K562 (cell line): ENCODE data around the gene MOB3B. TPM values are rescaled to one million over a fixed set of nuclear protein-coding genes. Genes with fewer than 3 reads are reported as not detected.
A peak's percentile ranks its signal among the peaks of the same experiment; 100 is the strongest.

Experiments
- ATAC-seq: fragments of 200-7000 bp; cut with Tn5 transposase; 3 replicates; pipeline ENCODE4 v1.9.1; 2020; ENCODE audit warnings: moderate library complexity
- BruUV-seq: library from RNA; stranded (reverse); fragments of 400-500 nt; replicated peaks from 2 replicates; lab custom pipeline; 2021; lab: Mats Ljungman, UMichigan
- CTCF ChIA-PET: fragments of 300-600 bp; formaldehyde crosslinking; extraction: SDS; loops from one replicate; lab custom pipeline; 2021; ENCODE audit warnings: low intra/inter-chr PET ratio; lab: Yijun Ruan, JAX
- POLR2A ChIA-PET: fragments of 300-600, 350-650 bp; sonication (Branson Sonifier 250); formaldehyde crosslinking; extraction: SDS; loops from one replicate; lab custom pipeline; 2021; ENCODE audit warnings: antibody characterized with exemption, inconsistent platforms; lab: Yijun Ruan, JAX
- DNase-seq, 4 experiments: peaks; one replicate each; pipeline versions ENCODE4 v3.0.0 to v3.0.0-alpha.2; 2011 to 2018; ENCODE audit warnings: low spot score in 3 of 4, mixed read lengths in 3 of 4; ENCODE audit errors: extremely low read depth in 1 of 4
- FAIRE-seq: peaks from 2 replicates; lab custom pipeline; 2011; peaks lifted over from hg19 to GRCh38; lab: Jason Lieb, UNC
- H2AFZ ChIP-seq: 2 replicates; pipeline ENCODE4 v1.6.0; 2011; ENCODE audit warnings: low read depth, low read length, control low read depth, inconsistent platforms
- H3K27ac ChIP-seq: fragments of 200-600 bp; 3 replicates; pipeline ENCODE4 v1.8.0; 2011; ENCODE audit warnings: low read depth, mild to moderate bottlenecking, control low read depth, inconsistent platforms, low read length, moderate library complexity, mixed read lengths; ENCODE audit errors: extremely low read depth
- H3K27me3 ChIP-seq, 2 experiments: fragments of 300-600 bp in 1 of 2; 2 replicates in 1 of 2; 3 replicates in 1 of 2; pipeline versions ENCODE4 v1.6.0 to v1.8.0; 2011; ENCODE audit warnings: inconsistent platforms in 2 of 2, low read length in 2 of 2, mild to moderate bottlenecking in 1 of 2, mixed read lengths in 1 of 2, moderate library complexity in 1 of 2; ENCODE audit not compliant: control insufficient read depth in 2 of 2, insufficient read depth in 2 of 2
- H3K36me3 ChIP-seq: fragments of 300-600 bp; 3 replicates; pipeline ENCODE4 v1.8.0; 2011; ENCODE audit warnings: mild to moderate bottlenecking, low read length, inconsistent platforms; ENCODE audit not compliant: control insufficient read depth, insufficient read depth
- H3K4me1 ChIP-seq, 2 experiments: fragments of 200-600 bp in 1 of 2; replicated peaks in 1 of 2; 2 replicates in 1 of 2; 3 replicates in 1 of 2; pipeline versions ENCODE4 v1.5.1 to v1.8.0; 2011; ENCODE audit warnings: inconsistent platforms in 2 of 2, low read length in 2 of 2, mild to moderate bottlenecking in 1 of 2, mixed read lengths in 1 of 2, moderate library complexity in 1 of 2; ENCODE audit not compliant: control insufficient read depth in 2 of 2, insufficient read depth in 2 of 2
- H3K4me2 ChIP-seq: 2 replicates; pipeline ENCODE4 v1.6.1; 2011; ENCODE audit warnings: low read length, control low read depth, inconsistent platforms, mixed read lengths; ENCODE audit not compliant: insufficient read depth
- H3K4me3 ChIP-seq: fragments of 200-600 bp; sonication (generic), shearing (Covaris generic); 2 replicates; pipeline ENCODE4 v1.5.1; 2016; ENCODE audit warnings: control low read depth, inconsistent platforms
- H3K79me2 ChIP-seq: fragments of 200-600 bp; 3 replicates; pipeline ENCODE4 v1.8.0; 2011; ENCODE audit warnings: low read length, inconsistent platforms; ENCODE audit not compliant: control insufficient read depth, insufficient read depth
- H3K9ac ChIP-seq, 2 experiments: 2 replicates each; pipeline versions ENCODE4 v1.6.0 to v1.6.1; 2011; ENCODE audit warnings: low read depth in 2 of 2, low read length in 2 of 2, control low read depth in 1 of 2, inconsistent platforms in 1 of 2, mild to moderate bottlenecking in 1 of 2, mixed read lengths in 1 of 2; ENCODE audit not compliant: insufficient read depth in 1 of 2
- H3K9me1 ChIP-seq: one replicate; pipeline ENCODE4 v1.6.0; 2011; ENCODE audit warnings: inconsistent platforms, mild to moderate bottlenecking, low read length, moderate library complexity; ENCODE audit not compliant: control insufficient read depth, insufficient read depth
- H3K9me3 ChIP-seq: replicated peaks from 2 replicates; pipeline ENCODE4 v1.5.1; 2011; ENCODE audit warnings: low read depth, low read length, inconsistent platforms; ENCODE audit not compliant: control insufficient read depth, insufficient read depth
- H4K20me1 ChIP-seq: replicated peaks from 2 replicates; pipeline ENCODE4 v1.6.1; 2011; ENCODE audit warnings: low read length, inconsistent platforms, mixed read lengths; ENCODE audit not compliant: control insufficient read depth, insufficient read depth
- HDAC6 ChIP-seq: IDR thresholded peaks from 2 replicates; pipeline ENCODE4 v1.6.1; 2012; ENCODE audit warnings: low read depth, mild to moderate bottlenecking, control low read depth, inconsistent platforms, low read length, moderate library complexity
- L3MBTL2 ChIP-seq: fragments of 450-650 bp; IDR thresholded peaks from 2 replicates; pipeline ENCODE4 v1.6.1; 2016; ENCODE audit warnings: mild to moderate bottlenecking, moderate library complexity
- MEF2A ChIP-seq: IDR thresholded peaks from 2 replicates; pipeline ENCODE4 v1.6.1; 2011; ENCODE audit warnings: low read depth, mild to moderate bottlenecking, low read length, moderate library complexity; ENCODE audit not compliant: control insufficient read depth
- PHF20 ChIP-seq: fragments of 450-650 bp; IDR thresholded peaks from 2 replicates; pipeline ENCODE4 v1.6.1; 2018; ENCODE audit not compliant: partially characterized antibody
- POLR2A ChIP-seq: fragments of 450-650 bp; conservative IDR thresholded peaks from 2 replicates; pipeline ENCODE4 v1.6.1; 2016
- SMARCB1 ChIP-seq: IDR thresholded peaks from 2 replicates; pipeline ENCODE4 v1.6.1; 2011; ENCODE audit warnings: improper control_type of control experiment, low read depth; ENCODE audit not compliant: insufficient read length
- TEAD1 ChIP-seq, 2 experiments: fragments of 450-650 bp in 1 of 2; sonication (generic) in 1 of 2; formaldehyde crosslinking; IDR thresholded peaks; 2 replicates each; pipeline versions ENCODE4 v1.4.0 to v1.8.0; 2020 to 2022; ENCODE audit warnings: mild to moderate bottlenecking in 2 of 2, missing genetic modification reagents in 1 of 2
- ZNF668 ChIP-seq: fragments of 250-450 bp; sonication (Bioruptor Pico); IDR thresholded peaks from 2 replicates; pipeline ENCODE4 v1.8.0; 2022; ENCODE audit warnings: mild to moderate bottlenecking, inconsistent platforms
- WGBS: fragments of 100-300 bp; shearing (Covaris generic); methylation state at CpG from one replicate; pipeline ENCODE4 v1.1.6; 2016; ENCODE audit warnings: low coverage, mixed read lengths; ENCODE audit not compliant: insufficient coverage; ENCODE audit errors: missing lambda C conversion rate; 5-methylcytosine and 5-hydroxymethylcytosine counted together
- in situ Hi-C: fragments of 300-500 bp; cut with MboI; formaldehyde crosslinking; loops from 4 replicates; pipeline ENCODE4 v1.15.0; 2018; ENCODE audit warnings: inconsistent platforms, mixed read lengths
- intact Hi-C: fragments of 100-400 bp; cut with micrococcal nuclease; formaldehyde crosslinking; loops from 2 replicates; pipeline ENCODE4 v1.14.2; 2022
- polyA plus RNA-seq, 8 experiments: library from polyadenylated mRNA; depleted of rRNA in 4 of 8; stranded (reverse) in 5 of 8; unstranded in 3 of 8; fragments of >200 nt; fragmentation: Nextera tagmentation in 2 of 8; fragmentation: Illumina TruSeq in 1 of 8; extraction: Ambion mirVana in 2 of 8; extraction: Trizol in 1 of 8; gene quantifications; 2 replicates each; pipeline versions ENCODE4 v1.2.1 to v1.2.3, GENCODE V29; 2011 to 2014; ENCODE audit warnings: inconsistent platforms in 1 of 8, missing spikeins in 1 of 8
- total RNA-seq, 7 experiments: library from RNA; depleted of rRNA in 6 of 7; stranded (reverse); fragments of >200 nt in 6 of 7; fragmentation: Illumina TruSeq in 2 of 7; extraction: Trizol in 2 of 7; gene quantifications; 2 replicates each; pipeline versions ENCODE4 v1.2.1 to v1.2.3, GENCODE V29; 2011 to 2021; ENCODE audit warnings: low replicate concordance in 1 of 7
- TF ChIP-seq, protein P1 (sequence below), 2 experiments: IDR thresholded peaks in 1 of 2; conservative IDR thresholded peaks in 1 of 2; 2 replicates each; pipeline ENCODE4 v1.6.1; 2016; ENCODE audit warnings: low read depth in 2 of 2, mild to moderate bottlenecking in 1 of 2, missing compliant biosample characterization in 1 of 2, missing genetic modification characterization in 1 of 2, moderate library complexity in 1 of 2
- TF ChIP-seq, protein P2 (sequence below): sonication (generic); formaldehyde crosslinking; IDR thresholded peaks from 2 replicates; pipeline ENCODE4 v1.5.0; 2020; ENCODE audit warnings: missing genetic modification reagents

Gene MOB3B
- total and polyA plus RNA-seq, 9 of the 15 experiments (the other 6 are each of a cell fraction or from before 2014, with no cell fraction given) = 3.6 to 12.8 (median 7.2) TPM

DNA sequence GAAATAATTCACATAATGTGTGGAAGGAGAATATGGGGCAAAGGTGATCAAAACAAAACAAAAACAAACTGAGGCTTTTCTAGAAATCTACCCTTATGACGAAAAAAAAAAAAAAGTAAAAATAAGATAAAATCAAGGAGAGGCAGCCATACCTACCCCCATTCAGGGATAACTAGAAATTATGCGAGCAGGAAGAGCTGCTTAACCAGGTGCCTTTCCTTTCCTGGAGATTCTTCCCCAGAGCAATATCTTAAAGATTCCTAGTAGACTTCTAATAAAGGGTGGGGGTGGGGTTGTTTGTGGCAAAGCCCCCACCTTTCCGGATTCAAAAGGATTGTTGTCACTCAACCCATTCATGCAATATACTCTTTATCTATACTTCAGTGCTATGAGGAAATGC is 117.5 kb downstream of the MOB3B start (continued):
- TF ChIP-seq ZNF668 (no peak), TEAD1 (CRISPR knock-in tag; IDR thresholded peaks at IDR 0.05) (no peak), PHF20 (no peak)
- TF ChIP-seq, protein P1, sequence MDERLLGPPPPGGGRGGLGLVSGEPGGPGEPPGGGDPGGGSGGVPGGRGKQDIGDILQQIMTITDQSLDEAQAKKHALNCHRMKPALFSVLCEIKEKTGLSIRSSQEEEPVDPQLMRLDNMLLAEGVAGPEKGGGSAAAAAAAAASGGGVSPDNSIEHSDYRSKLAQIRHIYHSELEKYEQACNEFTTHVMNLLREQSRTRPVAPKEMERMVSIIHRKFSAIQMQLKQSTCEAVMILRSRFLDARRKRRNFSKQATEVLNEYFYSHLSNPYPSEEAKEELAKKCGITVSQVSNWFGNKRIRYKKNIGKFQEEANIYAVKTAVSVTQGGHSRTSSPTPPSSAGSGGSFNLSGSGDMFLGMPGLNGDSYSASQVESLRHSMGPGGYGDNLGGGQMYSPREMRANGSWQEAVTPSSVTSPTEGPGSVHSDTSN (CRISPR knock-in tag; IDR thresholded peaks at IDR 0.05; ENCODE audit: low read depth) = no peak
- TF ChIP-seq, protein P1 (tag; conservative IDR thresholded peaks at IDR 0.05; ENCODE audit: low read depth) = no peak

DNA sequence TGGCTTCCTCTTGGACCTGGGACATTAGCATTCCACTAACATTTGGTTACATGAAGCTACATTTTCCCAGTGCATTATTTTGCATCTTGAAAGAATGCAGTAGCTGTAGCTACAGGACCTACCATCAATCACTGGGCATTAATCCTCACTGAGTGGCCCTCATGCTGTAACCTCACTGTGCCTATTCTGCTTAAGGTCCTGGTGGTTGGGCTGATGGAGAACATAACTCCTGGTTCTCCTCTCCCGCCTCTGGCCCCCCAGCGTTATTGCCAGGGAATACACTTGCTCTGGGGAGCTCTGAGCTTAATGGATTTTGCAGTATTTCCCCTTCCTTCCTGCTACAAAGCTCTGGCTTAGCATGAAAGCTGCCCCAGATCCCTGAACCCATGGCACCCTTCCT is 121.1 kb downstream of the MOB3B start:
- in situ Hi-C loops (no loop called here), intact Hi-C loops (no loop called here)
- Histone ChIP-seq H3K4me1 (peaks cover 0 to 5% of the 10 kb centered on the region in 2 experiments; a peak in 3 of 5 replicates), H3K4me3 (no peak overlapping the region), H3K79me2 (peaks cover 63% of the 10 kb centered on the region), H3K9me3 (no peaks in the 10 kb centered on the region), H3K4me2 (0 out of 2 replicates have a peak overlapping the region, but pooled peaks have one; percentile 18), H3K9me1 (no peaks in the 10 kb centered on the region), H3K27me3 (no peaks in the 10 kb centered on the region), H3K36me3 (no peaks in the 10 kb centered on the region), H3K27ac (no peak overlapping the region), H3K9ac (no peak overlapping the region), H2AFZ (no peak overlapping the region), H4K20me1 (no peaks in the 10 kb centered on the region)
- no peak for FAIRE-seq
- no TSS peak for BruUV-seq
- POLR2A ChIA-PET = interaction anchor here (0.7 kb wide), 1 partner anchor 9 kb away, joined by 3 read pairs; no protein-coding TSS in a partner anchor
- ATAC-seq = peak; percentile 64
- CTCF ChIA-PET = no interaction called here
- TF ChIP-seq L3MBTL2 = no peak
- TF ChIP-seq, protein P2, sequence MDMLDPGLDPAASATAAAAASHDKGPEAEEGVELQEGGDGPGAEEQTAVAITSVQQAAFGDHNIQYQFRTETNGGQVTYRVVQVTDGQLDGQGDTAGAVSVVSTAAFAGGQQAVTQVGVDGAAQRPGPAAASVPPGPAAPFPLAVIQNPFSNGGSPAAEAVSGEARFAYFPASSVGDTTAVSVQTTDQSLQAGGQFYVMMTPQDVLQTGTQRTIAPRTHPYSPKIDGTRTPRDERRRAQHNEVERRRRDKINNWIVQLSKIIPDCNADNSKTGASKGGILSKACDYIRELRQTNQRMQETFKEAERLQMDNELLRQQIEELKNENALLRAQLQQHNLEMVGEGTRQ = no peak
- TF ChIP-seq SMARCB1 = no peak
- TF ChIP-seq MEF2A = no peak
- TF ChIP-seq POLR2A = no peak
- no peak for TF ChIP-seq HDAC6
- WGBS = 33% methylated on average over 2 of the region's 2 CpGs
- no peak for DNase-seq
